Activated T-helper 2 cell treated with anti-CD3 and anti-CD28 coated beads, Interferon-gamma antibody, Interleukin-2, Interleukin-4, amounts not matched to agents 10 μg/mL and 5 μg/mL and 100 μg/mL, durations not matched to agents 14 hours and 24 hours and 36 hours (primary cell): Measurements from ENCODE around the gene CCDC8. TPM values are rescaled to one million over a fixed set of nuclear protein-coding genes. Genes with fewer than 3 reads are reported as not detected.
"Not testable (repeated sequence)": the region's sequence is repeated elsewhere in the genome, so short reads cannot be mapped to it uniquely, and the experiment has no call there.

Experiments used
- DNase-seq: peaks from one replicate; pipeline ENCODE4 v3.0.0; 2021; ENCODE audit warnings: low spot score
- H3K27ac Mint-ChIP-seq: one replicate; pipeline ENCODE4 v1.8.0; 2021; ENCODE audit warnings: mixed read lengths
- H3K27me3 Mint-ChIP-seq: one replicate; pipeline ENCODE4 v1.8.0; 2021; ENCODE audit warnings: low read depth, mixed read lengths
- H3K36me3 Mint-ChIP-seq: one replicate; pipeline ENCODE4 v1.8.0; 2021; ENCODE audit warnings: low read depth, mixed read lengths
- H3K4me1 Mint-ChIP-seq: one replicate; pipeline ENCODE4 v1.8.0; 2021; ENCODE audit warnings: low read depth, mixed read lengths
- H3K4me3 Mint-ChIP-seq: one replicate; pipeline ENCODE4 v1.8.0; 2021; ENCODE audit warnings: low read depth, mild to moderate bottlenecking, moderate library complexity, mixed read lengths
- H3K9me3 Mint-ChIP-seq: one replicate; pipeline ENCODE4 v1.8.0; 2021; ENCODE audit warnings: mixed read lengths
- intact Hi-C: fragments of 100-400 bp; cut with micrococcal nuclease; formaldehyde crosslinking; loops from one replicate; pipeline ENCODE4 v1.15.1; 2023
- total RNA-seq: library from RNA; stranded (reverse); gene quantifications from 2 replicates; pipeline ENCODE4 v1.2.3, GENCODE V29; 2022

CCDC8 gene
- total RNA-seq, 1 donor from 2014 or later: not detected

DNA sequence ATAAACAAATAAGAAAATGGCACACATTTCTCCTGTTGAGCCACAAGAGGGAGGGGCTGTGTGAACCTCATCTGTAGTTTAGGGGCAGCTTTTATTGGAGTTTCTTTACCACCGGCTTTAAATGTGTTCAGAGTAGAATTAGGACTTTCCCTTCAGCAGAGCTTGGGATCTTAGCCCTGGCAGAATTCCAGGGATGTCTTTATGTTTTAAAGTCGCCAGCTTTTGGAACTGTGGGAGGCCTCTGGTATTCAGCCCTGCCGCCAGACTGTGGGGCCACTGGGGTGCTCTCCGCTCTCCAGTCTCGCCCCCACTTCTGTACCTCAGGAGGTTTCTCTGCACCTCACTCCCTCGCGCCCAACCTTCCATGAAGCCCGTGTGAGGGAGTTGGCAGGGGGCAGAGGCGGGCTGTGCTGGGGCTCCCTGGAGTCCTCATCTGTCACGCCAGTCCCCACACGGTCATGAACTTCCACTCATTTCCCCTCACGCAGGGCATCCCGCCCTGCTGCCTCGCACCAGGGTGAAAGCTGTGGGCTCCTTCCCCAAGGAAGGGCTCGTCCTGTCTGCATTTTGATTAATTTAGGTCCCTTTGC lies 31.5 kb downstream of the CCDC8 start:
- no peak overlapping the region for H3K27ac Mint-ChIP-seq
- H3K4me3 Mint-ChIP-seq: no peak overlapping the region
- no peaks in the 10 kb centered on the region for H3K4me1 Mint-ChIP-seq
- no peaks in the 10 kb centered on the region for H3K27me3 Mint-ChIP-seq
- no peaks in the 10 kb centered on the region for H3K9me3 Mint-ChIP-seq
- peaks cover 84% of the 10 kb centered on the region for H3K36me3 Mint-ChIP-seq
- intact Hi-C loops: no loop called here
- DNase-seq: no peak

DNA sequence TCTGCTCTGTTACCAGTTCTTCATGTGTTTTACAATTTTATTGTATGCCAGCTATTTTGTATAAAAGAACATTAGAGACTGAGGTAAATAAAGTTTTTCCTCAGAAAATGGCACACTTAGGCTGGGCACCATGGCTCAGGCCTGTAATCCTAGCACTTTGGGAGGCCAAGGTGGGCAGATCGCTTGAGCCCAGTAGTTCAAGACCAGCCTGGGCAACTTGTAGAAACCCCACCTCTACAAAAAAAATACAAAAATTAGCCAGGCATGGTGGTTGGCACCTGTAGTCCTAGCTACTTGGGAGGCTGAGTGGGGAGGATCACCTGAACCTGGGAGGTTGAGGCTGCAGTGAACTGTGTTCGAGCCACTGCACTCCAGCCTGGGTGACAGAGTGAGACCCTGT lies 32.0 kb downstream of the CCDC8 start:
- Mint-ChIP-seq H3K4me1 (no peaks in the 10 kb centered on the region), H3K36me3 (peaks cover 85% of the 10 kb centered on the region), H3K27ac (no peak overlapping the region), H3K9me3 (no peaks in the 10 kb centered on the region), H3K27me3 (no peaks in the 10 kb centered on the region), H3K4me3 (no peak overlapping the region)
- intact Hi-C loops: no loop called here
- DNase-seq: no peak

DNA sequence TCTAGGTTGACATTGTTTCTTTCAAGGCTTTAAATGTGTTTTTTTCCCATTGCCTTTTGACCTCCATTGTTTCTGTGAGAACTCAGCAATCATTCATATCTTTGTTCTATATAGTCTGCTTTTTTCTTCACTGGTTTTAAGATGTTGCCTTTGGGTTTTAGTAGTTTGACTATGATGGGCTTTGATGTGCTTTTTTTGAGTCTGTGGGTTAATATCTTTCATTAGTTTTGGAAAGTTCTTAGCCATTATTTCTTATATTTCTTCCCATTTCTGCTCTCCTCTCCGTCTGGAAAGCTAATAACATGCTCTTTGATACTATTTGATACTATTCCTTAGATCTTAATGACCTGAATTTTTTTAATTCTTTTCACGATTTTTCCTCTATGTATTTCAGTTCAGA lies 32.7 kb downstream of the CCDC8 start:
- no peaks in the 10 kb centered on the region for H3K9me3 Mint-ChIP-seq

DNA sequence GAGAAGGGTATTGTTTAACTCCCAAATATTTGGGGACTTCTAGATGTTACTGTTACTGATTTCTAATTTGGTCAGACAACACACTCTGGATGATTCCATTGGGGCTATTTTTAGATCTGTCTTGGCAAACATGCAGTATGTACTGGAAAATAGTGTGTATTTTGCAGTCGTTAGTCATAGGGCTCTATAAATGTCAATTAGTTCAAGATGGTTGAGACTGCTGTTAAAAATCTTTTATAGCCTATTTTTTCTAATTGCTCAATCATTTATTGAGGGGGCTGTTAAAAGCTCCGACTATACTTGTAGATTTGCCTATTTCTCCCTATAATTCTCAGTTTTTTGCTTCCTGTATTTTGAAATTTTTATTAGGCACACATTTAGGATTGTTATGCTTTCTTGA lies 35.1 kb downstream of the CCDC8 start:
- Mint-ChIP-seq H3K4me1 (no peaks in the 10 kb centered on the region), H3K27me3 (no peaks in the 10 kb centered on the region), H3K27ac (no peak overlapping the region), H3K4me3 (no peak overlapping the region), H3K36me3 (peaks cover 72% of the 10 kb centered on the region), H3K9me3 (no peaks in the 10 kb centered on the region)
- no peak for DNase-seq
- intact Hi-C loops: no loop called here

More for the DNA sequence above, 32.7 kb downstream of the CCDC8 start:
- Mint-ChIP-seq H3K36me3 (peaks cover 87% of the 10 kb centered on the region), H3K4me3 (no peak overlapping the region), H3K27me3 (no peaks in the 10 kb centered on the region), H3K27ac (no peak overlapping the region), H3K4me1 (no peaks in the 10 kb centered on the region)
- no peak for DNase-seq
- intact Hi-C loops: no loop called here

DNA sequence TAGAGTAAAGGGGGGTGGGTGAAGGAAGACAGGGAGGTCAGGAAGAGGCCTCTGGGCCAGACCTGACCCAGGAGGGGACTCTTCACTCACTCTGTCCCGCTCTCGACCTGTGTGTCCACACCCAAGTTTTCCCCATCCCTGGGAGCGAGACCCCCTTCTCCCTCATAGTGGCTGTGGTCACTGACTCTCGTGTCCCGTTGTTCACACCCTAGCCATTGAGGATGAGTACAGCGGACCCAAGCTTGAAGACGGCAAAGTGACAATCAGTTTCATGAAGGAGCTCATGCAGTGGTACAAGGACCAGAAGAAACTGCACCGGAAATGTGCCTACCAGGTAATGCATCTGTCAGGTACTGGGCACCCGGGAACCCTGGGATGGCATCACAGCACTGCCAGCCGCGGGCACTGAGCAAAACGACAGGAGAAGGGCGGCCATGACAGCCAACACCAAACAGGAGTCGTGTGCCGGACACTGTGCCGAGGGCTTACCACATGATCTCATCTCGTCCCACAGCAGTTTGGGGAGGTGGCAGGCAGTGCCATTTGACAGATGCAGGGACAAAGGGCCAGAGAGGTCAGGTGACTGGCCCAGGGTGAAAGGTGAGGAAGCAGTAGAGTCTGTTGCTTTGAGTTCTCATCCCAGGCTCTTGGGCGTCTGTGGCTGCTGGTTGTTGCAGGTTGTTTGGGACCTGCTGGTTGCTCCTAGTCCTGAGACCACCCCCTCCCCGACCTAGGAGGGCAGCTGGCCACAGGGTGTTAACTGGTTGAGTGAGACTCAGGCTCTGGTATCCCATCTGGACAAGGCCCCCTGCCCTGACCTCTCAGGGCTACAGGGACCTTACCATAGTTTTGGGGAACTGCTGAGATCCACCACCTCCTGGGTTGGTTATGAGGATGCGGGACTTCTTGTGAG lies 36.9 kb downstream of the CCDC8 start:
- no peak overlapping the region for H3K4me3 Mint-ChIP-seq
- intact Hi-C loops: no loop called here
- H3K36me3 Mint-ChIP-seq: peaks cover 57% of the 10 kb centered on the region
- peaks cover 4% of the 10 kb centered on the region for H3K4me1 Mint-ChIP-seq
- no peaks in the 10 kb centered on the region for H3K9me3 Mint-ChIP-seq
- no peak for DNase-seq
- no peak overlapping the region for H3K27ac Mint-ChIP-seq
- no peaks in the 10 kb centered on the region for H3K27me3 Mint-ChIP-seq

DNA sequence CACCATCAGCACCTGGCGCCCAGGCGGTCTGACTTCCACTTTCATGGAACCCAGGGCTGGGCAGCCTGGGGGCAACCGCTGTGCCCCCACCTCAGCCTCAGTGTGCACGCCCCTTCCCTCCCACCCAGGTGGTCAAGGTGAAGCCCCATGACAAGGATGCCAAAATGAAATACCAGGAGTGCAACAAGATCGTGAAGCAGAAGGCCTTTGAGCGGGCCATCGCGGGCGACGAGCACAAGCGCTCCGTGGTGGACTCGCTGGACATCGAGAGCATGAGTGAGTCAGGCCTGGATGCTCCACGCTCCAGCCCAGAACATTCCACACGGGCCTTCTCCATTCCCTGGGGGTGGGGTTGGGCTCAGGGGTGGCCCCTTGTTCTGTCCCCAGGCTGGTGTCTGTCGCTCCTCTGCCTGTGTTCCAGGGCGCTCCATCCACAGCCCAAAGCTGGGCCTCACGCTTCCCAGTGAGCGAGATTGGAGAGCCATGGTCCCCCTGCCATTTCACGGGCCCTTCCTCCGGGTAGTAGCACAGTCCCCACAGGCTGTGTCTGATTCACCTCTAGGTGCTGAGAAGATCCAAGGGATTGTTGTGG lies 37.8 kb downstream of the CCDC8 start:
- H3K27me3 Mint-ChIP-seq: not testable (repeated sequence)

DNA sequence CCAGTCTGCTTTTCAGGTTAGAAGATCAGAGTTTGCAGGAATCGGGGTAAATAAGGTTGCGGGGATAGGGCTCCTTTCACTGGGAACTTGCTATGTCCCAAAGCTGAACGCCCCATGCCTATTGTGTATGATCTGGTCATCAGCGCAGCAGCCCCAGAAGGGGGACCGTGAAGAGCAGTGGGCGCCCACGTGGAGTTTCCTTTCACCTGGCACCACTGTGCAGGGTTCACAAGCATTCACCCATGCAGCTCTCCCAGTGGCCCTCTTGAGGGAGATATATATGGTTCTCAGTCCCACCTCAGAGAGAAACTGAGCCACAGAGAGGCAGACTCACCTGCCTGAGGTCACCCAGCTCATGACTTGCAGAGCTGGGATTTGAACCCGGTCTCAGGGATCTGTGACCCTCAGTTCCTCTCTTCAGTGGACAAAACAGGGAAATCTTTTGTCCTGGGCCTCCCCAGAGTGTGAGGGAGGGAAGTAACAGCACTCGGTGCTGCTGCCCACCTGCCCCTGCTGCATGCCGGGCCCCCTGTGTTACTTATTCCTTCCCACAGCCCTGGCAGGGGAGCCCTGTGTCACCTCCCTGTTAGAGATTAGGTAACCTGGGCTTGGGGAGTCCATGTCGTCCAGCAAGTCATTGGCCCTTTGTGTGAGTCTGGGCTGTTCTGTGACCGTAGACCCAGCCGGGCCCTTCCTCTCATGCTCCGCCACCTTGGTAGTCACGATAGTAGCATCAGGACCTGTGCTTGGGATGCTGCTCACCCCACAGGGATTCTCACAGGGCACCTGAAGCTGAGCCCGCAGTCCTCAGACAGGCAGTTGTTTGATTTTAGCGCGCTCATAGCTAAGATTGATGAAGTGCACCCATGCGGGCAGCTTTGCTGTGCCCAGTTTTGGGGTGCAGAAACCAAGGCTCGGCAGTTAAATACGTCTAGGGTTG lies 38.6 kb downstream of the CCDC8 start:
- no peak overlapping the region for H3K4me3 Mint-ChIP-seq
- H3K27ac Mint-ChIP-seq: no peak overlapping the region
- no peaks in the 10 kb centered on the region for H3K9me3 Mint-ChIP-seq
- no peaks in the 10 kb centered on the region for H3K27me3 Mint-ChIP-seq
- H3K36me3 Mint-ChIP-seq: peaks cover 46% of the 10 kb centered on the region
- intact Hi-C loops: no loop called here
- no peak for DNase-seq
- H3K4me1 Mint-ChIP-seq: peaks cover 10% of the 10 kb centered on the region

More for the DNA sequence above, 37.8 kb downstream of the CCDC8 start:
- H3K9me3 Mint-ChIP-seq, H3K27ac Mint-ChIP-seq, DNase-seq, intact Hi-C loops, H3K4me3 Mint-ChIP-seq: not testable (repeated sequence)
- Mint-ChIP-seq H3K36me3 (peaks cover 53% of the 10 kb centered on the region), H3K4me1 (peaks cover 10% of the 10 kb centered on the region)

DNA sequence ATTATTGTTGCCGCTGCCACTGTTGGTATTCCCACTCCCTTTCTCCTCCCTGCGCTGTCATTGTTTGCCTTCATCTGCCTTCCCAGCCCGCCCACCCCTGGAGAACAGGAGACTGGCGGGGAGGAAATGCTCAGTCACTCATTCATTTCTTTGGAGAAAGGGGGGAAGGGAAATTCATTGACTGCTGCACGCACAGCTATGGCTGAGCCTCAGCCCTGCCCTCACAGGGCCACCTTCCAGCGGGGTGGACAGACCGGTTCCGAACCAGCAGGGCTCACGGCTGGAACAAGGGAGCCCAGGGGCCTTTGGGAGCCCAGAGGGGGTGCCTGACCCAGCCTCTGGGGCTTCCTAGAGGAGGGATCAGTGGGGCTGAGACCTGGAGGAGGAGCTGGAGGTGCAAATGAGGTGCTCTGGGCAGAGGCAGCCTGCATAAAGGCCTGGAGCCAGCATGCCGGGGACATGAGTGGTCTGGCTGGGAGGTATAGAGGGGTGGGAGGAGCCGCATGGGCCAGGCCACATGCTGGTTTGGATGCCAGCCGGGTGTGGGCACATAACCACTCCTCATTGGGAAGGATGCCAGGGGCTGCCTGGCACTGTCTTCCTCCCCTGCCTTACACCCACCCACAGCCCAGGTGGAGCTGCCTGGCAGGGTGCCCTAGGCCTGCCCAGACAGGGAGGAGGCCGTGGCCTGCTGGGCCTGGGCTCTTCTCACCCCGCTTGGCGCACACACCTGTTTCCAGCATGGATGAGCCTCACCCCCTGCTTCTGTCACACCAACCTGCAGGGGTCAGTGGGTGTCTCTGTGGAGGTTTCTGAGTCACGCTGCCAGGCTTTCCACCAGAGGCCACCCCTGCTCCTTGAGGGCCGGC lies 39.6 kb downstream of the CCDC8 start:
- Mint-ChIP-seq H3K9me3 (no peaks in the 10 kb centered on the region), H3K27me3 (no peaks in the 10 kb centered on the region), H3K27ac (no peak overlapping the region), H3K4me1 (peaks cover 10% of the 10 kb centered on the region), H3K36me3 (peaks cover 38% of the 10 kb centered on the region), H3K4me3 (no peak overlapping the region)
- no peak for DNase-seq
- intact Hi-C loops: no loop called here

DNA sequence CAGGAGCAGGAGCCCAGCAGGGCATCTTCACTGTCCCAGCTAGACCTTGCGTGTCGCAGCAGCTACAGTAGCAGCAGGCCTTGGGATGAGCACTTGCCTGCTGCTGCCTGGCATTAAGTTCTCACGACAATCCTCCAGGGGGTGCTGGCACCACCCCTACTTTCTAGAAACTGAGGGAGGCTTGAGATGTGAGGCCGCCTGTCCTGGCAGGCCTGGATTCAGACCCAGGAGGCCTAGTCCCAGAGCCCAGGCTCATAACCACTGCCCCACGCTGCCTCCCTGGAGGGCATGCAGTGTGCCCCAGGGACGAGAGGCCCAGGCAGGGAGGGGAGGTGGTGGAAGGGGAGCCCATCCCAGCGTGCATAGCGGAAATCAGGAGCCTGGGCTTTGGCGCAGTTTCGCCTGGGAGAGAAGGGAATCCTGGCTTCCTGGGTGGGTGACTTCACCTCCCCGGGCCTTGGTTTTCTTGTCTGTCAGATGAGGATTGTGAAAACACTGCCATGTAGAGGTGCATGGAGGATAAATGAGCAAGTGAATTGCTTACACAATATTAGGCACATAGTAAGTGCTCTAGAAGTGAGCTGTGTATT lies 40.4 kb downstream of the CCDC8 start:
- Mint-ChIP-seq H3K27me3 (no peaks in the 10 kb centered on the region), H3K36me3 (peaks cover 31% of the 10 kb centered on the region), H3K27ac (no peak overlapping the region), H3K9me3 (no peaks in the 10 kb centered on the region), H3K4me3 (no peak overlapping the region), H3K4me1 (peaks cover 10% of the 10 kb centered on the region)
- intact Hi-C loops: no loop called here
- DNase-seq: no peak

DNA sequence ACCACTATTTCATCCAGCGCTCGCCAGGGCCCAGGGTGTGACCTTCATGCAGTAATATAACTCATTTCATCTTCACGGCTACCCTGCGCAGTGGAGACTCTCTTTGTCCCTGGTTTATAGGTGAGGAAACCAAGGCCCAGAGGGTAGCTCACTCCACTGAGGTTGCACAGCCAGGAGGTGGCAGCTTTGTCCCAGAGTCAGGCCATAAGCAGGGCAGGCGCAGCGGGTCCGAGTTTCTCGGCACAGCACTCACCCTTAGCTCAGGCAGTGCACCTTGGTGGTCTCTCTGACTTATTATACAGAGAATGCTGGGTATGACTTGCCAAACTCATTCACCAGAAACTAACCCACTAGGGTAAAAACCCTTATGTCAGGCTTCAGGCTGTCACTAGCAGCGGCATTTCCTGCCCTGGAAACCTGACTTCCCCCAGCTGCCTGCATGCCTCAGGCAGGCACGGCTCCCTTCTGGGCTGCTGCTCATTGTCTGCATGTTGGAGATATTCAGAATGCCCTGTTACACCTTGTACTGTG lies 41.9 kb downstream of the CCDC8 start:
- H3K4me1 Mint-ChIP-seq: peaks cover 10% of the 10 kb centered on the region
- no peaks in the 10 kb centered on the region for H3K9me3 Mint-ChIP-seq
- DNase-seq: no peak

DNA sequence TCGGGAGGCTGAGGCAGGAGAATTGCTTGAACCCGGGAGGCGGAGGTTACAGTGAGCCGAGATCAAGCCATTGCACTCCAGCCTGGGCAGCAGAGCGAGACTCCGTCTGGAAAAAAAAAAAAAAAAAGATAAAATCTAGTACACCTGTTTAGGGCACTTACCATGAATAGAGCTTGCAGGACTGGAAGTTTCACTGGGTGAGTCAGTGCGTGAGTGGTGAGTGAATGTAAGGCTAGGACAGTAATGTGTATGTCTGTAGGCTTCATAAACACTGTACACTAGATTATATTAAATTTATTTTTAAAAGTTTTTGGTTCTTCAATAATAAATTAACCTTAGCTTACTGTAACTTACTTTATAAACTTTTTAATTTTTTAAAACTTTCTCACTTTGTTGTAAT lies 43.5 kb downstream of the CCDC8 start:
- no peak for DNase-seq
- peaks cover 24% of the 10 kb centered on the region for H3K36me3 Mint-ChIP-seq
- no peaks in the 10 kb centered on the region for H3K27me3 Mint-ChIP-seq
- H3K27ac Mint-ChIP-seq: no peak overlapping the region
- peaks cover 15% of the 10 kb centered on the region for H3K4me1 Mint-ChIP-seq
- no peak overlapping the region for H3K4me3 Mint-ChIP-seq
- intact Hi-C loops: no loop called here
- H3K9me3 Mint-ChIP-seq: no peaks in the 10 kb centered on the region

More for the DNA sequence above, 41.9 kb downstream of the CCDC8 start:
- Mint-ChIP-seq H3K27me3 (no peaks in the 10 kb centered on the region), H3K27ac (no peak overlapping the region), H3K36me3 (peaks cover 23% of the 10 kb centered on the region), H3K4me3 (no peak overlapping the region)
- intact Hi-C loops: no loop called here
